ENCODE results near the gene VGF.
A peak's percentile ranks its signal among the peaks of the same experiment; 100 is the strongest.
"Not testable (repeated sequence)": the region's sequence is repeated elsewhere in the genome, so short reads cannot be mapped to it uniquely, and the experiment has no call there.

The VGF gene

GRCh38 chr7:101200862-101201599 is 35.7 kb upstream of the VGF start, which contains the start of gene MOGAT3:
Gene MOGAT3 (minus strand): TSS chr7:101201036. CDS start chr7:101200854, 182 bp downstream.
- H3K27ac Mint-ChIP-seq = no peak within 1 kb of the TSS
- peaks cover 34 to 51% of the 10 kb centered on the region in 2 donors for H3K27me3 Mint-ChIP-seq

GRCh38 chr7:101200504-101200861 is 35.1 kb upstream of the VGF start:
- no peak overlapping the region for H3K27ac Mint-ChIP-seq
- H3K4me1 Mint-ChIP-seq (ENCODE audit: low read depth in 2 of 2) = peaks cover 0 to 7% of the 10 kb centered on the region in 2 donors
- H3K9me3 Mint-ChIP-seq = no peaks in the 10 kb centered on the region
- peak overlapping the region in 1 of 2 donors; percentile 56 for H3K4me3 Mint-ChIP-seq
- H3K36me3 Mint-ChIP-seq (ENCODE audit: insufficient read depth) = no peaks in the 10 kb centered on the region
- H3K27me3 Mint-ChIP-seq = peaks cover 37 to 51% of the 10 kb centered on the region in 2 donors
- DNase-seq (no peak), ATAC-seq (replicated peaks) (no peak)

More at GRCh38 chr7:101200862-101201599, 35.7 kb upstream of the VGF start, which contains the start of gene MOGAT3:
- no peaks in the 10 kb centered on the region for H3K36me3 Mint-ChIP-seq (ENCODE audit: insufficient read depth)
- DNase-seq = no peak
- no peaks in the 10 kb centered on the region for H3K9me3 Mint-ChIP-seq
- H3K4me3 Mint-ChIP-seq = peak within 1 kb of the TSS; percentile 32 to 63
- peaks cover 0 to 7% of the 10 kb centered on the region in 2 donors for H3K4me1 Mint-ChIP-seq (ENCODE audit: low read depth in 2 of 2)
- no peak for ATAC-seq (replicated peaks)

- not testable (repeated sequence) for ATAC-seq (replicated peaks); H3K4me1 Mint-ChIP-seq (ENCODE audit: low read depth in 2 of 2); DNase-seq; H3K4me3 Mint-ChIP-seq; H3K27ac Mint-ChIP-seq; H3K9me3 Mint-ChIP-seq; H3K36me3 Mint-ChIP-seq (ENCODE audit: insufficient read depth)
- H3K27me3 Mint-ChIP-seq = peaks cover 37 to 51% of the 10 kb centered on the region in 2 donors
Measured at GRCh38 chr7:101199522-101199921, 34.2 kb upstream of the VGF start.

- Mint-ChIP-seq H3K36me3 (ENCODE audit: insufficient read depth) (no peaks in the 10 kb centered on the region), H3K27ac (no peak overlapping the region), H3K27me3 (peaks cover 37 to 51% of the 10 kb centered on the region in 2 donors), H3K4me1 (ENCODE audit: low read depth in 2 of 2) (peaks cover 0 to 4% of the 10 kb centered on the region in 2 donors), H3K9me3 (no peaks in the 10 kb centered on the region), H3K4me3 (no peak overlapping the region)
- no peak for DNase-seq
- ATAC-seq (replicated peaks) = no peak
Measured at GRCh38 chr7:101198476-101198875, 33.1 kb upstream of the VGF start.

GRCh38 chr7:101197991-101198390 is 32.6 kb upstream of the VGF start:
- Mint-ChIP-seq H3K4me3 (no peak overlapping the region), H3K27me3 (peaks cover 35 to 47% of the 10 kb centered on the region in 2 donors), H3K9me3 (no peaks in the 10 kb centered on the region), H3K36me3 (ENCODE audit: insufficient read depth) (no peaks in the 10 kb centered on the region), H3K27ac (no peak overlapping the region), H3K4me1 (ENCODE audit: low read depth in 2 of 2) (peaks cover 0 to 4% of the 10 kb centered on the region in 2 donors)
- ATAC-seq (replicated peaks) (no peak), DNase-seq (no peak)

- Mint-ChIP-seq H3K4me3 (no peak overlapping the region), H3K4me1 (ENCODE audit: low read depth in 2 of 2) (peaks cover 5 to 7% of the 10 kb centered on the region in 2 donors), H3K27me3 (peaks cover 18 to 26% of the 10 kb centered on the region in 2 donors), H3K9me3 (no peaks in the 10 kb centered on the region), H3K27ac (no peak overlapping the region), H3K36me3 (ENCODE audit: insufficient read depth) (no peaks in the 10 kb centered on the region)
- ATAC-seq (replicated peaks) (no peak), DNase-seq (no peak)
Measured at GRCh38 chr7:101195884-101196283, 30.5 kb upstream of the VGF start.

GRCh38 chr7:101189109-101189508 is 23.7 kb upstream of the VGF start:
- Mint-ChIP-seq H3K27ac (no peak overlapping the region), H3K4me1 (ENCODE audit: low read depth in 2 of 2) (peaks cover 4 to 5% of the 10 kb centered on the region in 2 donors), H3K4me3 (no peak overlapping the region), H3K27me3 (peaks cover 12 to 30% of the 10 kb centered on the region in 2 donors), H3K36me3 (ENCODE audit: insufficient read depth) (no peaks in the 10 kb centered on the region), H3K9me3 (no peaks in the 10 kb centered on the region)
- no peak for DNase-seq
- no peak for ATAC-seq (replicated peaks)

- Mint-ChIP-seq H3K4me1 (ENCODE audit: low read depth in 2 of 2) (peaks cover 0 to 2% of the 10 kb centered on the region in 2 donors), H3K4me3 (no peak overlapping the region), H3K27ac (no peak overlapping the region), H3K9me3 (no peaks in the 10 kb centered on the region), H3K36me3 (ENCODE audit: insufficient read depth) (peaks cover 3% of the 10 kb centered on the region), H3K27me3 (peaks cover 22 to 42% of the 10 kb centered on the region in 2 donors)
- no peak for ATAC-seq (replicated peaks)
- no peak for DNase-seq
Measured at GRCh38 chr7:101186844-101187428, 21.6 kb upstream of the VGF start.

- H3K4me3 Mint-ChIP-seq = no peak overlapping the region
- ATAC-seq (replicated peaks) (no peak), DNase-seq (no peak)
- H3K27ac Mint-ChIP-seq = no peak overlapping the region
- H3K4me1 Mint-ChIP-seq (ENCODE audit: low read depth in 2 of 2) = peaks cover 0 to 2% of the 10 kb centered on the region in 2 donors
- H3K36me3 Mint-ChIP-seq (ENCODE audit: insufficient read depth) = peaks cover 3% of the 10 kb centered on the region
- no peaks in the 10 kb centered on the region for H3K9me3 Mint-ChIP-seq
- peaks cover 25 to 46% of the 10 kb centered on the region in 2 donors for H3K27me3 Mint-ChIP-seq
Measured at GRCh38 chr7:101186194-101186593, 20.8 kb upstream of the VGF start.

- no peaks in the 10 kb centered on the region for H3K9me3 Mint-ChIP-seq
- H3K27me3 Mint-ChIP-seq = peaks cover 31 to 55% of the 10 kb centered on the region in 2 donors
- peaks cover 0 to 6% of the 10 kb centered on the region in 2 donors for H3K4me1 Mint-ChIP-seq (ENCODE audit: low read depth in 2 of 2)
- ATAC-seq (replicated peaks) (no peak), DNase-seq (no peak)
- peaks cover 3% of the 10 kb centered on the region for H3K36me3 Mint-ChIP-seq (ENCODE audit: insufficient read depth)
- H3K4me3 Mint-ChIP-seq = no peak overlapping the region
- H3K27ac Mint-ChIP-seq = no peak overlapping the region
Measured at GRCh38 chr7:101185258-101185839, 20.0 kb upstream of the VGF start.

GRCh38 chr7:101180130-101180755 is 14.9 kb upstream of the VGF start, which contains the start of gene NAT16:
Gene NAT16 (minus strand): TSS chr7:101180293. CDS start chr7:101174807, 5,486 bp downstream.
- Mint-ChIP-seq H3K27me3 (peaks cover 69 to 86% of the 10 kb centered on the region in 2 donors), H3K9me3 (no peaks in the 10 kb centered on the region), H3K36me3 (ENCODE audit: insufficient read depth) (peaks cover 3% of the 10 kb centered on the region), H3K27ac (no peak within 1 kb of the TSS), H3K4me3 (peak within 1 kb of the TSS; percentile 44 to 53), H3K4me1 (ENCODE audit: low read depth in 2 of 2) (peaks cover 5 to 8% of the 10 kb centered on the region in 2 donors)
- no peak for ATAC-seq (replicated peaks)
- no peak for DNase-seq

GRCh38 chr7:101179713-101180112 is 14.3 kb upstream of the VGF start:
- Mint-ChIP-seq H3K36me3 (ENCODE audit: insufficient read depth) (peaks cover 3% of the 10 kb centered on the region), H3K27me3 (peaks cover 72 to 86% of the 10 kb centered on the region in 2 donors), H3K27ac (no peak overlapping the region), H3K4me3 (peak overlapping the region in 1 of 2 donors; percentile 53), H3K4me1 (ENCODE audit: low read depth in 2 of 2) (peaks cover 5 to 8% of the 10 kb centered on the region in 2 donors), H3K9me3 (no peaks in the 10 kb centered on the region)
- no peak for DNase-seq
- no peak for ATAC-seq (replicated peaks)

- Mint-ChIP-seq H3K9me3 (no peaks in the 10 kb centered on the region), H3K27me3 (peaks cover 74 to 87% of the 10 kb centered on the region in 2 donors), H3K4me1 (ENCODE audit: low read depth in 2 of 2) (peaks cover 9 to 11% of the 10 kb centered on the region in 2 donors), H3K27ac (no peak overlapping the region), H3K36me3 (ENCODE audit: insufficient read depth) (peaks cover 5% of the 10 kb centered on the region), H3K4me3 (peak overlapping the region; percentile 44 to 53)
- DNase-seq = no peak
- no peak for ATAC-seq (replicated peaks)
Measured at GRCh38 chr7:101179117-101179516, 13.7 kb upstream of the VGF start.

All from effector memory CD8-positive, alpha-beta T cell (primary cell).